B cell (primary cell): ENCODE measurements around the gene CTCF. TPM values are rescaled to one million over a fixed set of nuclear protein-coding genes. Genes with fewer than 3 reads are reported as not detected.

ENCODE experiments used
- ATAC-seq: fragments of 200-7000 bp; cut with Tn5 transposase; one replicate; pipeline ENCODE4 v1.10.0; 2021; ENCODE audit warnings: low read depth, mild to moderate bottlenecking, moderate number of reproducible peaks, moderate library complexity
- CTCF ChIA-PET: fragments of 350-600 bp; sonication (Branson Sonifier 250); formaldehyde crosslinking; loops from one replicate; lab custom pipeline; 2021; ENCODE audit warnings: antibody characterized with exemption, inconsistent platforms; lab: Charles Lee
- POLR2A ChIA-PET: fragments of 350-600 bp; sonication (Branson Sonifier 250); formaldehyde crosslinking; loops from one replicate; lab custom pipeline; 2021; ENCODE audit warnings: antibody characterized with exemption; lab: Charles Lee
- DNase-seq: peaks from one replicate; pipeline ENCODE4 v3.0.0; 2013
- H2AFZ ChIP-seq: 2 replicates; pipeline ENCODE4 v1.6.1; 2012; ENCODE audit warnings: mild to moderate bottlenecking, low read depth, low read length; ENCODE audit not compliant: insufficient read depth, poor library complexity, severe bottlenecking
- H3K27ac ChIP-seq, 2 donors: 1 replicate in 1 of 2; 2 replicates in 1 of 2; pipeline ENCODE4 v1.5.1; 2012 to 2013; ENCODE audit warnings: low read length in 2 of 2, mild to moderate bottlenecking in 2 of 2, moderate library complexity in 1 of 2
- H3K27me3 ChIP-seq, 4 experiments: fragments of 200-600 bp in 1 of 4; sonication (generic) in 1 of 4; replicated peaks in 1 of 4; 1 replicate in 2 of 4; 2 replicates in 2 of 4; pipeline versions ENCODE4 v1.6.1 to v1.7.0; 2013 to 2016; ENCODE audit warnings: low read length in 3 of 4, mild to moderate bottlenecking in 2 of 4, mixed read lengths in 1 of 4, moderate library complexity in 1 of 4; ENCODE audit not compliant: insufficient read depth in 4 of 4, control insufficient read depth in 3 of 4; ENCODE audit errors: control extremely low read depth in 1 of 4
- H3K36me3 ChIP-seq, 2 experiments: replicated peaks in 1 of 2; 1 replicate in 1 of 2; 2 replicates in 1 of 2; pipeline versions ENCODE4 v1.6.1 to v1.7.1; 2013; ENCODE audit warnings: low read length in 1 of 2; ENCODE audit not compliant: insufficient read depth in 2 of 2, control insufficient read depth in 1 of 2; ENCODE audit errors: control extremely low read depth in 1 of 2, extremely low read depth in 1 of 2
- H3K4me1 ChIP-seq, 2 donors: fragments of 200-600 bp in 1 of 2; sonication (generic) in 1 of 2; 1 replicate in 1 of 2; 2 replicates in 1 of 2; pipeline versions ENCODE4 v1.5.1 to v1.6.1; 2013 to 2017; ENCODE audit warnings: low read length in 2 of 2; ENCODE audit not compliant: control insufficient read depth in 2 of 2, insufficient read depth in 2 of 2
- H3K4me2 ChIP-seq: replicated peaks from 2 replicates; pipeline ENCODE3; 2012; ENCODE audit warnings: mild to moderate bottlenecking, low read depth, low read length; ENCODE audit not compliant: poor library complexity, severe bottlenecking
- H3K4me3 ChIP-seq, 5 experiments: fragments of 200-600 bp in 1 of 5; sonication (generic) in 1 of 5; 1 replicate in 3 of 5; 2 replicates in 2 of 5; pipeline versions ENCODE4 v1.5.1 to v1.7.0; 2011 to 2016; ENCODE audit warnings: low read length in 4 of 5, mild to moderate bottlenecking in 4 of 5, low read depth in 2 of 5, control low read depth in 1 of 5, moderate library complexity in 1 of 5; ENCODE audit not compliant: insufficient read depth in 1 of 5; ENCODE audit errors: control extremely low read depth in 1 of 5, extremely low read depth in 1 of 5
- H3K79me2 ChIP-seq: fragments of 200-600 bp; sonication (generic); one replicate; pipeline ENCODE4 v1.6.0; 2016; ENCODE audit warnings: low read length; ENCODE audit not compliant: control insufficient read depth, insufficient read depth
- H3K9ac ChIP-seq: fragments of 200-600 bp; sonication (generic); 2 replicates; pipeline ENCODE4 v1.6.1; 2017; ENCODE audit warnings: mild to moderate bottlenecking, low read length, moderate library complexity
- H3K9me3 ChIP-seq, 3 donors: one replicate each; pipeline versions ENCODE4 v1.6.1 to v1.7.1; 2013; ENCODE audit warnings: low read length in 2 of 3; ENCODE audit not compliant: control insufficient read depth in 2 of 3, insufficient read depth in 1 of 3; ENCODE audit errors: control extremely low read depth in 1 of 3
- H4K20me1 ChIP-seq: 2 replicates; pipeline ENCODE4 v1.6.0; 2012; ENCODE audit warnings: mild to moderate bottlenecking, low read length; ENCODE audit not compliant: insufficient read depth, control insufficient read depth, poor library complexity, severe bottlenecking
- H3K27ac Mint-ChIP-seq: one replicate; pipeline ENCODE4 v1.8.0; 2021; ENCODE audit warnings: mixed read lengths
- H3K27me3 Mint-ChIP-seq: one replicate; pipeline ENCODE4 v1.8.0; 2021; ENCODE audit warnings: mixed read lengths
- H3K4me1 Mint-ChIP-seq: one replicate; pipeline ENCODE4 v1.8.0; 2021; ENCODE audit warnings: mixed read lengths
- H3K4me3 Mint-ChIP-seq: one replicate; pipeline ENCODE4 v1.8.0; 2021; ENCODE audit warnings: mixed read lengths
- H3K9me3 Mint-ChIP-seq: one replicate; pipeline ENCODE4 v1.8.0; 2022; ENCODE audit warnings: mixed read lengths; ENCODE audit not compliant: insufficient read depth
- CTCF ChIP-seq: fragments of 200-600 bp; IDR thresholded peaks from one replicate; pipeline ENCODE4 v1.8.0; 2022; ENCODE audit warnings: antibody characterized with exemption, mild to moderate bottlenecking
- EZH2 ChIP-seq: IDR thresholded peaks from 2 replicates; pipeline ENCODE4 v1.6.1; 2012; ENCODE audit warnings: borderline replicate concordance, low read depth, mild to moderate bottlenecking, moderate library complexity, low read length; ENCODE audit not compliant: insufficient read depth, poor library complexity, severe bottlenecking
- WGBS: methylation state at CpG from one replicate; pipeline ENCODE4 v1.1.5; 2013; ENCODE audit warnings: missing lambda C conversion rate; ENCODE audit not compliant: insufficient coverage; 5-methylcytosine and 5-hydroxymethylcytosine counted together
- intact Hi-C: fragments of 100-400 bp; cut with micrococcal nuclease; formaldehyde crosslinking; loops from one replicate; pipeline ENCODE4 v1.10.0; 2022
- polyA plus RNA-seq: library from polyadenylated mRNA; depleted of rRNA; stranded (reverse); fragments of >200 nt; gene quantifications from 2 replicates; pipeline ENCODE4 v1.2.3, GENCODE V29; 2012
- total RNA-seq, 2 donors: library from RNA; stranded (reverse); fragments of 120-200 nt in 1 of 2; gene quantifications; 1 replicate in 1 of 2; 2 replicates in 1 of 2; pipeline versions ENCODE4 v1.2.3 to v1.2.4, GENCODE V29; 2013 to 2022

Gene CTCF
- total and polyA plus RNA-seq, 2 donors (not counting 1 experiment from before 2014, with no cell fraction given): 42.7 to 78.4 TPM

DNA sequence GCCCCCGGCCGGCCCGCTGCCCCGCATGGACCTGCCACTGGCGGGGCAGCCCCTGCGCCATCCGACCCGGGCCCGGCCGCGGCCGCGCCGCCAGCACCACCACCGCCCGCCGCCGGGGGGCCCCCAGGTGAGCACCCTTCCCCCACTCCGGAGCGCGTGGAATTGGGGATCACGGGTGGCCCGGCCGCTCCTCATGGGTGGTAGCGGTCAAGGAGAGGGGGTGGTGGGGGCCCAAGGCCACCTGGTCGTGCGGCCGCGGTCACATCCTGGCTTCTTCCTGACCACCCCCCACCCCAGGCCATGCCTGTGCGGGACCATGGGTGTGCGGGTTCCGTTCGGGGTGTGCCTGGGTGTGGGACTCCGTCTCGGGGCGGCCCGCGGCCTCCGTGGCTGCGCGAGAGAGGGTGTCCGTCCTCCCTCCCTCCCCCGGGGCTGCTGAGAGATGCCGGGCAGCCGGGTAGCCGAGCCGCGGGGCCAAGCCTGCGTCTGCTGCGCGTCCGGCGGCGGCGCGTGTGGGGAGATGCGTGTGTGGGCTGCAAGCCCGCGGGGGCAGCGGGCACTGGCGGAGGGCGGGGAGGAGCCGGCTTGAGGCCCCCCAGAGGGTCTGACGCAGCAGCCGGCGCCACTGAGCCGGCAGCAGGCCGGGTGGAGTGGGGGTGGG lies 90.9 kb downstream of the CTCF start:
- CTCF ChIA-PET: interaction anchor here (1.5 to 1.8 kb wide), 2 partner anchors 106 to 132 kb away, joined by 3 to 5 read pairs; no protein-coding TSS in a partner anchor
- peaks cover 11% of the 10 kb centered on the region for H3K4me1 Mint-ChIP-seq

More for the DNA sequence above, 90.9 kb downstream of the CTCF start:
- intact Hi-C loops: no loop called here
- H3K9me3 ChIP-seq: no peaks in the 10 kb centered on the region
- H3K4me3 ChIP-seq: no peak overlapping the region
- no peaks in the 10 kb centered on the region for H3K4me1 ChIP-seq
- no peak for ATAC-seq
- Mint-ChIP-seq H3K4me3 (no peak overlapping the region), H3K27ac (no peak overlapping the region), H3K9me3 (no peaks in the 10 kb centered on the region), H3K27me3 (no peaks in the 10 kb centered on the region)
- peaks cover 45% of the 10 kb centered on the region for H4K20me1 ChIP-seq
- POLR2A ChIA-PET: no interaction called here
- 91% methylated on average over 56 of the region's 68 CpGs for WGBS
- H3K4me2 ChIP-seq: no peak overlapping the region
- no peak overlapping the region for H2AFZ ChIP-seq
- no peak for TF ChIP-seq EZH2
- TF ChIP-seq CTCF: no peak
- no peak overlapping the region for H3K27ac ChIP-seq
- H3K36me3 ChIP-seq: peaks cover 0 to 76% of the 10 kb centered on the region in 2 experiments
- no peaks in the 10 kb centered on the region for H3K27me3 ChIP-seq
- H3K9ac ChIP-seq: no peak overlapping the region
- no peak for DNase-seq
- H3K79me2 ChIP-seq: peaks cover 20% of the 10 kb centered on the region
